ENCODE measurements around the gene SRD5A3.

SRD5A3 gene

GRCh38 chr4:55378617-55379467, 32.8 kb downstream of the SRD5A3 start:
- DNase-seq = no peak

- no peak for DNase-seq
These were observed 34.5 kb downstream of the SRD5A3 start for GRCh38 chr4:55380576-55380975.

- DNase-seq = no peak
These were observed 35.5 kb downstream of the SRD5A3 start for GRCh38 chr4:55381502-55381901.

GRCh38 chr4:55382488-55383003, 36.5 kb downstream of the SRD5A3 start:
- no peak for DNase-seq

- no peak for DNase-seq
These were observed 39.2 kb downstream of the SRD5A3 start for GRCh38 chr4:55385201-55385649.

GRCh38 chr4:55386073-55386472, 40.0 kb downstream of the SRD5A3 start:
- DNase-seq = no peak

- no peak for DNase-seq
These were observed 40.8 kb downstream of the SRD5A3 start for GRCh38 chr4:55386840-55387239.

- no peak for DNase-seq
These were observed 47.6 kb downstream of the SRD5A3 start for GRCh38 chr4:55393461-55394320.

GRCh38 chr4:55395218-55395528, 49.1 kb downstream of the SRD5A3 start:
- no peak for DNase-seq

GRCh38 chr4:55395529-55396307, 49.7 kb downstream of the SRD5A3 start, which contains the start of gene TMEM165:
TMEM165 (plus strand) TSS chr4:55395957; CDS start chr4:55396190, 233 bp downstream.
- DNase-seq = peak; percentile 82

GRCh38 chr4:55396308-55397125, 50.5 kb downstream of the SRD5A3 start:
- DNase-seq = no peak

GRCh38 chr4:55397126-55397436, 51.0 kb downstream of the SRD5A3 start:
- no peak for DNase-seq

- no peak for DNase-seq
These were observed 51.7 kb downstream of the SRD5A3 start for GRCh38 chr4:55397520-55398321.

- no peak for DNase-seq
These were observed 52.4 kb downstream of the SRD5A3 start for GRCh38 chr4:55398461-55398860.

- DNase-seq = no peak
These were observed 52.9 kb downstream of the SRD5A3 start for GRCh38 chr4:55398966-55399365.

- no peak for DNase-seq
These were observed 53.5 kb downstream of the SRD5A3 start for GRCh38 chr4:55399581-55399980.

GRCh38 chr4:55405073-55405472, 59.0 kb downstream of the SRD5A3 start:
- DNase-seq = no peak

GRCh38 chr4:55406545-55406944, 60.5 kb downstream of the SRD5A3 start:
- no peak for DNase-seq

- no peak for DNase-seq
These were observed 61.1 kb downstream of the SRD5A3 start for GRCh38 chr4:55407119-55407518.

GRCh38 chr4:55407764-55408163, 61.7 kb downstream of the SRD5A3 start:
- DNase-seq = no peak

- DNase-seq = no peak
These were observed 63.6 kb downstream of the SRD5A3 start for GRCh38 chr4:55409468-55410171.

Measured in activated gamma-delta T cell treated with Interleukin-2 at 50 U/mL for 16 hours (primary cell).